ENCODE measurements around the gene UBE2V1.

UBE2V1 gene

GRCh38 chr20:50043573-50044352 is 69.2 kb downstream of the UBE2V1 start:
- DNase-seq (ENCODE audit: low read depth in 2 of 2) = no peak

GRCh38 chr20:50042370-50043313 is 70.3 kb downstream of the UBE2V1 start:
- DNase-seq (ENCODE audit: low read depth in 2 of 2) = no peak

- no peak for DNase-seq (ENCODE audit: low read depth in 2 of 2)
Measured at GRCh38 chr20:50041246-50041873, 71.6 kb downstream of the UBE2V1 start.

DNA sequence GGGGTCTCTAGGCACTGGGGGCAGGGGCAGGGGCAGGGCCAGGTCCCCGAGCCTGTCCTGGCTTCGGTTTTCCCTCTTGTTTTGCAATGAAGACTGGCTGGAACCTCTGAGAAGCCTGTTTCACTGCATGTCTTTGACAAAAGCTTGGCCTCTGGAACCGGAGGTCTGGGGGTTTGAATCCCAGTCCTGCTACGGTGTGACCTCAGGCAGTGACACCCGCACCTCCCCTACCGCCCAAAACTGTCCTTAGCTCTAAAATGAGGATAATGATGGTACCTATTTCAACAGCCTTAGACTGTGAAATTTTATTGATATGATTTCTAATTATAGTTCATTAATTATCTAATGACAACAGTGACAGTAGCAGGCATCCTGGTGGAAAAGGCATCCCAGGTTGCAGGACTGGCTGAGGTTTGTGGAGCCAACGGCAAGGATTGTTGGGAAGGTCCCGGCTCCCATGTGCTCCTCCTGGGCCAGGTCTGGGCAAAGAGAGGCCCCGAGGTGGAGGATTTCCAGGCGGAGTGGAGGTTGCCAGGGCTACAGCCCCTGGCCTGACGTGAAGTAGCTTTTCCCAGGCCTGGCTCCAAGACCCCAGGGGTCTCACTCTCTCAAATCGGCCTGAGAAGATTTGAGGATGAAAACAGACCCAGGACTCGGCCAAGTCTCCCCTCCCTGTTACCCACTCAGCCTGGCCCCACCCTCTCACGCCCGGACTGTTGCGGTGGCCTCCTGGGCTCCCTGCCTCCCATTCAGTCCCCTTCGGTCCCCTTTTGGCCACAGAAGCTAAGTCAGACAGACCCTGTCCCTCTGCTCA is 72.3 kb downstream of the UBE2V1 start:
- DNase-seq (ENCODE audit: low read depth in 2 of 2) = no peak

GRCh38 chr20:50039706-50040431 is 73.1 kb downstream of the UBE2V1 start:
- no peak for DNase-seq (ENCODE audit: low read depth in 2 of 2)

DNA sequence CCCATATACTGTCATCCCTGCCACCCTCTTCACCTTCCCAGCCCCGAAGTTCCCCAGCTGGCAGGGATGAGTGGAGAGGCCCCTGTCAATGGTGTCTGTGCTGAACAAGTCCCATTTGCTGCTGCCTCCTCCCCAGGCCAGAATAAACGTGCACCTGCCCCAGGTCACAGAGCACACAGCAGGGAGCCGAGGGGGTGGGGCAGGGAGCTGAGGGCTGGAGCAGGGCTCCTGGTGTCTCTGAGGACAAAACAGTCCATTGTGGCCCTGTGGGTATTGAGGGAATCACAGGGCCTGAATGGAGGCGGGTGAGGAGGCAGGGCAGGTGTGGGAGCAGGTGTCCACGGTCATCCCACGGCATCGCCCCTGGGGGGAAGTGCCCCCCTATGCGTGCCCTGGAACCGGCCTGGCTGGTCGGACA is 74.4 kb downstream of the UBE2V1 start:
- no peak for DNase-seq (ENCODE audit: low read depth in 2 of 2)

DNA sequence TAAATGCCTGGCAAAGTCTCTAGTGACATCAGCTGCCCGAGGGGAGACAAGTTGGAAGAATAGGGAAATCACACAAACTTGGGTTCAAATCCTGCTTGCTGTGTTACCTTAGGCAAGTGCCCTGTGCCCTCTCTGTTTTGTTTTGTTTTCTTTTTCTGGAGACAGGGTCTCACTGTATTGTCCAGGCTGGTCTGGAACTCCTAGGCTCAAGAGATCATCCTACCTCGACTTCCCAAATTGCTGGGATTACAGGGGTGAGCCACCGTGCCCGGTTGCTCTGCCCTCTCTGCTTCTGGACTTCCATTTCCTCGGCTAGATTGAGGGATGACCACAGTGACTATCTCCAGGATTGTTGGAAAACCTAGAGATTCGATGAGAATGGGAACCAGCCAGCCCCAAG is 74.8 kb downstream of the UBE2V1 start:
- DNase-seq (ENCODE audit: low read depth in 2 of 2) = no peak

GRCh38 chr20:50037575-50037974 is 75.4 kb downstream of the UBE2V1 start:
- DNase-seq (ENCODE audit: low read depth in 2 of 2) = no peak

DNA sequence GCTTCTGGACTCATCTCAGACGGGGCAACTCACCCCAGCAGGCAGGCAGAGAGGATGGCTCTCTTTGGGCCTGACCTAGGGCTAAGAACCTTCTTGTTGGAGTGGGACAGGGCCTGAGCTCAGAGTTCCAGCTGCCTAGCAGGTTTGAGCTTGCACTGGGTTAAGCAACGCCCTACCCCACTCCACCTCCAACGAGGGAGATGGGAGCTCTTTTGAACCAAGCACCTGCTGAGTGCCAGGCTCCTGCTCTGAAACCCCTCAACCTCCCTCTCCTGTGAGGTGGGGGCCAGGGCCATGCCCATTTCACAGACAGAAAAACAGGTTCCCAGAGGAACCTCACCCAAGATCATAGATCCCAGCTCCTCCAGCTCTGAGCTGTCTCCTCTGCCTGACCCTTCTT is 75.8 kb downstream of the UBE2V1 start:
- no peak for DNase-seq (ENCODE audit: low read depth in 2 of 2)

DNA sequence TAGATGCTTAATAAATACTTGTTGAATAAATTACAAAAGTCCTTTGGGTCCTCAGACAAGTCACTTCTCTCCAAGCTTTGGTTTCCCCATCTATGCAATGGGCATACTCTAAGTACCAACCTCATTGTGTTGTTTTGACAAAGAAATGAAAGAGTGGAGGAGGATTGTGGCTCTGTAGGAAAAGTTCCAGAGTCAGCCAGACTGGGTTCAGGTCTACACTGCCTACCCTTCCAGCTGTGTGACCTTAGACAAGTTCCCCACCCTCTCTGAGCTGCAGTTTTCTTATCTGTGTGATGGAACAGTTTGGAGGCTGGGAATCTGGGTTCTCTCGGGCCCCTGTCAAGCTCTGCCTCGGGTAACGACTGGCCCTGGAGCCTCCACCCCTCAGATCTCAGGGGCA is 76.2 kb downstream of the UBE2V1 start:
- DNase-seq (ENCODE audit: low read depth in 2 of 2) = no peak

DNA sequence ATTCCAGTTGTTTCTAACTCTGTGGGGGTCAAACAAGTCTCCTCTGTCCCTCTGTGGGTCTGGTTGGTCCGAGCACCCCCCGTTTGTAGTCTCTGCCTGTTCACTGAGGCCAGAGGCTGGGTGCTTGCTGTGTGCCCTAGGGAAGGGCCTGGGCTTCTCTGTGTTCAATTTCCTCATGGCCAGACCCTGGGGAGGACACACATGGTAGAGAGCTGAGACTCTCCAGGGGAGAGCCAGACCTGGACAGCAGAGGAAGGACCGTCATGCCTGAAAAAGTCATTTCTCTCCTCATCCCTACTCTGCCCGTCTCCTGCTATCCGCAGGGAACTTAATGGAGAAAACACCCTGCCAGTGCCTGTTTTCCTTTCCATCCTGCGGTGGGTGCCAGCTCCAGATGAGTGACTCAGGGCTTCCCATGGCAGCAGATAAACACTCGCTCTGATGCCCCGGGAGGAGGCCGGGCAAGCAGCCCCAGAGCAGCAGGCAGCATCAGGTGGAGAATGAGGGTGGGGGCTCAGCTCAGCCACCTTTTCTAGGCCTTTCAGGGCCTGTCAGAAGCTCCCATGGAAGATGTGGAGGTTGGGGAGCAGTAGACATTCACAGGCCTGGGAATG is 78.3 kb downstream of the UBE2V1 start:
- no peak for DNase-seq (ENCODE audit: low read depth in 2 of 2)

GRCh38 chr20:50032955-50033666 is 79.8 kb downstream of the UBE2V1 start:
- DNase-seq (ENCODE audit: low read depth in 2 of 2) = no peak

Data from stimulated activated CD4-positive, alpha-beta T cell treated with anti-CD3 and anti-CD28 coated beads, Interleukin-1b, Interleukin-23, amount 100 ng/mL, for 4 hours (primary cell).